HAP-1 (cell line): ENCODE data around the gene ELMO3.

Experiments
- DNase-seq, 2 experiments: peaks; one replicate each; pipeline ENCODE4 v3.0.0-alpha.2; 2016 to 2020; ENCODE audit warnings: low spot score in 2 of 2
- H3K27me3 ChIP-seq: fragments of 250-450 bp; sonication (Bioruptor Pico); 2 replicates; pipeline ENCODE4 v1.5.1; 2020; ENCODE audit warnings: low read depth, mild to moderate bottlenecking, moderate library complexity
- H3K36me3 ChIP-seq: fragments of 250-450 bp; sonication (Bioruptor Pico); replicated peaks from 2 replicates; pipeline ENCODE4 v1.5.1; 2020; ENCODE audit warnings: mild to moderate bottlenecking
- H3K4me1 ChIP-seq: fragments of 250-450 bp; sonication (Bioruptor Pico); 2 replicates; pipeline ENCODE4 v1.5.1; 2020; ENCODE audit warnings: mild to moderate bottlenecking
- H3K4me3 ChIP-seq: fragments of 250-450 bp; sonication (Bioruptor Pico); 2 replicates; pipeline ENCODE4 v1.5.1; 2020; ENCODE audit warnings: mild to moderate bottlenecking, moderate library complexity
- H3K9me3 ChIP-seq: fragments of 250-450 bp; sonication (Bioruptor Pico); 2 replicates; pipeline ENCODE4 v1.5.1; 2020; ENCODE audit warnings: mild to moderate bottlenecking, moderate library complexity
- in situ Hi-C: fragments of 300-500 bp; cut with MboI; formaldehyde crosslinking; loops from 3 replicates; pipeline ENCODE4 v1.14.3; 2020; ENCODE audit warnings: low sequenced_read_pairs, inconsistent platforms, mixed read lengths

Gene ELMO3

GRCh38 chr16:67235816-67236562 lies 37.1 kb downstream of the ELMO3 start:
- no peak for DNase-seq
- H3K27me3 ChIP-seq: no peaks in the 10 kb centered on the region
- in situ Hi-C loops: no loop called here
- H3K4me3 ChIP-seq: no peak overlapping the region
- no peaks in the 10 kb centered on the region for H3K9me3 ChIP-seq
- H3K4me1 ChIP-seq: no peaks in the 10 kb centered on the region
- H3K36me3 ChIP-seq: peaks cover 36% of the 10 kb centered on the region

- no peak overlapping the region for H3K4me3 ChIP-seq
- DNase-seq: peak; percentile 46 to 89
- in situ Hi-C loops: no loop called here
- H3K9me3 ChIP-seq: no peaks in the 10 kb centered on the region
- peaks cover 28% of the 10 kb centered on the region for H3K36me3 ChIP-seq
- H3K27me3 ChIP-seq: no peaks in the 10 kb centered on the region
- no peaks in the 10 kb centered on the region for H3K4me1 ChIP-seq
Observed at GRCh38 chr16:67236563-67237395, 37.8 kb downstream of the ELMO3 start.

- in situ Hi-C loops: no loop called here
- H3K4me3 ChIP-seq: no peak overlapping the region
- no peaks in the 10 kb centered on the region for H3K4me1 ChIP-seq
- DNase-seq: no peak
- H3K9me3 ChIP-seq: no peaks in the 10 kb centered on the region
- H3K27me3 ChIP-seq: no peaks in the 10 kb centered on the region
- H3K36me3 ChIP-seq: peaks cover 26% of the 10 kb centered on the region
Observed at GRCh38 chr16:67237396-67238277, 38.7 kb downstream of the ELMO3 start.

GRCh38 chr16:67238278-67238575 lies 39.3 kb downstream of the ELMO3 start:
- peaks cover 25% of the 10 kb centered on the region for H3K36me3 ChIP-seq
- DNase-seq: no peak
- in situ Hi-C loops: no loop called here
- H3K9me3 ChIP-seq: no peaks in the 10 kb centered on the region
- H3K27me3 ChIP-seq: no peaks in the 10 kb centered on the region
- H3K4me1 ChIP-seq: no peaks in the 10 kb centered on the region
- H3K4me3 ChIP-seq: no peak overlapping the region

- no peak for DNase-seq
- no peaks in the 10 kb centered on the region for H3K9me3 ChIP-seq
- H3K4me1 ChIP-seq: no peaks in the 10 kb centered on the region
- peaks cover 21% of the 10 kb centered on the region for H3K36me3 ChIP-seq
- no peaks in the 10 kb centered on the region for H3K27me3 ChIP-seq
- H3K4me3 ChIP-seq: no peak overlapping the region
- in situ Hi-C loops: no loop called here
Observed at GRCh38 chr16:67238806-67239470, 40.0 kb downstream of the ELMO3 start.

GRCh38 chr16:67240506-67240905 lies 41.6 kb downstream of the ELMO3 start:
- Histone ChIP-seq H3K4me3 (no peak overlapping the region), H3K27me3 (no peaks in the 10 kb centered on the region), H3K36me3 (peaks cover 21% of the 10 kb centered on the region), H3K9me3 (no peaks in the 10 kb centered on the region), H3K4me1 (peaks cover 6% of the 10 kb centered on the region; the same call in 1 of the 2 replicates)
- DNase-seq: no peak
- in situ Hi-C loops: no loop called here

GRCh38 chr16:67241008-67241900 lies 42.3 kb downstream of the ELMO3 start:
- Histone ChIP-seq H3K4me3 (no peak overlapping the region), H3K9me3 (no peaks in the 10 kb centered on the region), H3K27me3 (no peaks in the 10 kb centered on the region), H3K4me1 (peaks cover 10% of the 10 kb centered on the region; the same call in 1 of the 2 replicates), H3K36me3 (peaks cover 15% of the 10 kb centered on the region)
- in situ Hi-C loops: no loop called here
- DNase-seq: no peak

GRCh38 chr16:67242138-67242730 lies 43.3 kb downstream of the ELMO3 start:
- in situ Hi-C loops: no loop called here

GRCh38 chr16:67243481-67243880 lies 44.5 kb downstream of the ELMO3 start:
- H3K4me1 ChIP-seq: peaks cover 13% of the 10 kb centered on the region
- DNase-seq: no peak
- peaks cover 8% of the 10 kb centered on the region for H3K27me3 ChIP-seq
- no peak overlapping the region for H3K4me3 ChIP-seq
- peaks cover 3% of the 10 kb centered on the region; the same call in 1 of the 2 replicates for H3K36me3 ChIP-seq
- in situ Hi-C loops: no loop called here
- H3K9me3 ChIP-seq: no peaks in the 10 kb centered on the region

More at GRCh38 chr16:67242138-67242730, 43.3 kb downstream of the ELMO3 start:
- peaks cover 11% of the 10 kb centered on the region for H3K36me3 ChIP-seq
- H3K4me3 ChIP-seq: no peak overlapping the region
- no peaks in the 10 kb centered on the region for H3K27me3 ChIP-seq
- H3K4me1 ChIP-seq: peaks cover 10% of the 10 kb centered on the region; the same call in 1 of the 2 replicates
- no peaks in the 10 kb centered on the region for H3K9me3 ChIP-seq
- DNase-seq: no peak

- Histone ChIP-seq H3K27me3 (peaks cover 17% of the 10 kb centered on the region), H3K9me3 (no peaks in the 10 kb centered on the region), H3K4me1 (peaks cover 13% of the 10 kb centered on the region), H3K36me3 (0 out of 2 replicates have a peak, but pooled peaks cover 3% of the 10 kb centered on the region), H3K4me3 (no peak overlapping the region)
- no peak for DNase-seq
- in situ Hi-C loops: no loop called here
Observed at GRCh38 chr16:67244387-67245185, 45.7 kb downstream of the ELMO3 start.

- 0 out of 2 replicates have a peak, but pooled peaks cover 3% of the 10 kb centered on the region for H3K36me3 ChIP-seq
- no peak for DNase-seq
- no peaks in the 10 kb centered on the region for H3K9me3 ChIP-seq
- H3K4me3 ChIP-seq: no peak overlapping the region
- peaks cover 23% of the 10 kb centered on the region for H3K27me3 ChIP-seq
- peaks cover 13% of the 10 kb centered on the region for H3K4me1 ChIP-seq
- in situ Hi-C loops: no loop called here
Observed at GRCh38 chr16:67245186-67245585, 46.3 kb downstream of the ELMO3 start.
